NCI-H2107 (cell line): ENCODE measurements around the gene PRRX1.

ENCODE experiments used
- DNase-seq: peaks from one replicate; lab custom pipeline; 2025; lab: John Stamatoyannopoulos, UW

PRRX1 gene

GRCh38 chr1:170664828-170665612 is 1.1 kb downstream of the PRRX1 start:
- DNase-seq: peak; percentile 37

- no peak for DNase-seq
Observed at GRCh38 chr1:170665629-170666028, 1.7 kb downstream of the PRRX1 start.

- no peak for DNase-seq
Observed at GRCh38 chr1:170666541-170667254, 2.8 kb downstream of the PRRX1 start.

- DNase-seq: no peak
Observed at GRCh38 chr1:170668209-170669106, 4.5 kb downstream of the PRRX1 start.

GRCh38 chr1:170669107-170669445 is 5.1 kb downstream of the PRRX1 start:
- DNase-seq: no peak

GRCh38 chr1:170669586-170670530 is 5.9 kb downstream of the PRRX1 start:
- DNase-seq: no peak

GRCh38 chr1:170670802-170671628 is 7.1 kb downstream of the PRRX1 start:
- no peak for DNase-seq

- no peak for DNase-seq
Observed at GRCh38 chr1:170671629-170671963, 7.7 kb downstream of the PRRX1 start.

GRCh38 chr1:170672316-170672715 is 8.4 kb downstream of the PRRX1 start:
- DNase-seq: no peak

GRCh38 chr1:170674239-170674638 is 10.3 kb downstream of the PRRX1 start:
- DNase-seq: no peak

GRCh38 chr1:170674986-170675385 is 11.1 kb downstream of the PRRX1 start:
- DNase-seq: no peak

- DNase-seq: no peak
Observed at GRCh38 chr1:170675865-170676264, 11.9 kb downstream of the PRRX1 start.

GRCh38 chr1:170676628-170677027 is 12.7 kb downstream of the PRRX1 start:
- no peak for DNase-seq

GRCh38 chr1:170678027-170678600 is 14.2 kb downstream of the PRRX1 start:
- no peak for DNase-seq

- no peak for DNase-seq
Observed at GRCh38 chr1:170680428-170680827, 16.5 kb downstream of the PRRX1 start.

GRCh38 chr1:170682169-170682568 is 18.2 kb downstream of the PRRX1 start:
- no peak for DNase-seq

- DNase-seq: no peak
Observed at GRCh38 chr1:170682809-170683208, 18.9 kb downstream of the PRRX1 start.

- DNase-seq: no peak
Observed at GRCh38 chr1:170685166-170685565, 21.2 kb downstream of the PRRX1 start.

GRCh38 chr1:170686291-170686690 is 22.4 kb downstream of the PRRX1 start:
- DNase-seq: no peak

GRCh38 chr1:170687621-170688020 is 23.7 kb downstream of the PRRX1 start:
- no peak for DNase-seq
